Heart left ventricle (tissue), 16 donors: ENCODE results near the gene DSCAM. TPM values are rescaled to one million over a fixed set of nuclear protein-coding genes. Genes with fewer than 3 reads are reported as not detected.

Source experiments
- ATAC-seq, 4 donors: fragments of 200-7000 bp; cut with Tn5 transposase; one replicate each; pipeline ENCODE4 v1.9.1; 2020 to 2022; ENCODE audit warnings: moderate library complexity in 4 of 4, mild to moderate bottlenecking in 3 of 4, moderate number of reproducible peaks in 1 of 4
- DNase-seq, 5 donors: peaks; one replicate each; pipeline ENCODE4 v3.0.0-alpha.2; 2020
- H3K27ac ChIP-seq, 12 donors: fragments of 200-600 bp; sonication (generic) in 4 of 12; one replicate each; pipeline versions ENCODE4 v1.5.0 to v1.8.0; 2016 to 2022; ENCODE audit warnings: mild to moderate bottlenecking in 2 of 12
- H3K27me3 ChIP-seq, 9 donors: fragments of 200-600 bp; sonication (generic) in 2 of 9; one replicate each; pipeline versions ENCODE4 v1.5.1 to v1.8.0; 2016 to 2022; ENCODE audit warnings: mild to moderate bottlenecking in 3 of 9
- H3K36me3 ChIP-seq, 9 donors: fragments of 200-600 bp; sonication (generic) in 2 of 9; one replicate each; pipeline versions ENCODE4 v1.5.0 to v1.8.0; 2018 to 2022; ENCODE audit warnings: mild to moderate bottlenecking in 2 of 9
- H3K4me1 ChIP-seq, 12 donors: fragments of 200-600 bp; sonication (generic) in 4 of 12; one replicate each; pipeline versions ENCODE4 v1.5.0 to v1.8.0; 2016 to 2022; ENCODE audit warnings: mild to moderate bottlenecking in 3 of 12
- H3K4me3 ChIP-seq, 12 donors: fragments of 200-600 bp; sonication (generic) in 4 of 12; one replicate each; pipeline versions ENCODE4 v1.5.0 to v1.8.0; 2017 to 2022; ENCODE audit warnings: mild to moderate bottlenecking in 9 of 12, moderate library complexity in 4 of 12
- H3K9me3 ChIP-seq, 12 donors: fragments of 200-600 bp; sonication (generic) in 4 of 12; one replicate each; pipeline versions ENCODE4 v1.5.0 to v1.8.0; 2016 to 2022; ENCODE audit warnings: mild to moderate bottlenecking in 1 of 12
- CTCF ChIP-seq, 12 donors: fragments of 200-600 bp; sonication (generic) in 4 of 12; IDR thresholded peaks; one replicate each; pipeline versions ENCODE4 v1.5.0 to v1.8.0; 2018 to 2022; ENCODE audit warnings: antibody characterized with exemption in 12 of 12, mild to moderate bottlenecking in 5 of 12
- POLR2A ChIP-seq, 2 donors: fragments of 450-650 bp; IDR thresholded peaks; one replicate each; pipeline ENCODE4 v1.6.1; 2017; ENCODE audit warnings: antibody characterized with exemption in 2 of 2, mild to moderate bottlenecking in 2 of 2, moderate library complexity in 2 of 2
- WGBS, 4 donors: extraction: QIAGEN DNeasy Blood & Tissue Kit in 2 of 4; methylation state at CpG; one replicate each; pipeline versions ENCODE4 v1.1.5 to v1.1.7; 2013 to 2018; 5-methylcytosine and 5-hydroxymethylcytosine counted together
- intact Hi-C, 10 donors: fragments of 100-400 bp; cut with DNase I; formaldehyde crosslinking; loops; one replicate each; pipeline versions ENCODE4 v1.11.1 to v1.14.2; 2022
- polyA plus RNA-seq, 2 donors: library from polyadenylated mRNA; stranded (reverse); fragments of 200-250 nt; gene quantifications; one replicate each; pipeline ENCODE4 v1.2.3, GENCODE V29; 2013
- total RNA-seq, 9 donors: library from RNA; depleted of rRNA in 2 of 9; stranded (reverse); fragments of >200 nt in 2 of 9; fragmentation: NEBNext Ultra II Directional in 3 of 9; extraction: Animal tissue kit (Norgen Biotek cat#: 25700) in 3 of 9; gene quantifications; one replicate each; pipeline versions ENCODE4 v1.1.0 to v1.2.4, GENCODE V29; 2016 to 2023
- donor health status: ischemic (EF 13 %, LVEDD 7.1; RV severe dilation, severe dysfunction).
- donor health status: healthy with polysubstance abuse.
- donor health status: DM: no; HTN: yes; CAD: no.
- donor health status: DM: no; HTN: no; CAD: no.
- donor health status: ischemic (EF 25% LVEDD 6.9; RV normal size, moderate dysfunction).
- donor health status: ischemic (EF 25% LVEDD 5.7; RV mildly dilated, moderate dysfunction).
- donor health status: healthy.
- donor health status: DM: yes; HTN: yes; CAD: no.
- donor health status: ischemic (EF 35%, LVEDD 5.7; RV mildly dilated, moderate dysfunction).
- donor health status: nonischemic (EF 11% LVEDD 7.7; RV severe dilation, severe dysfunction).
- donor health status: DM: yes; HTN: yes; CAD: no.
- donor health status: PGD.
- donor health status: ischemic (EF 29% LVEDD 5.4; RV normal size, mild dysfunction).
- donor health status: nonischemic (EF 23%, LVEDD 6.1; RV moderate dilation, normal function).

Gene DSCAM
- total and polyA plus RNA-seq, 11 donors, result 0.03 TPM; not detected in 10

- Histone ChIP-seq H3K4me3 (no peak overlapping the region), H3K27me3 (peaks cover 0 to 6% (median 0%) of the 10 kb centered on the region in 9 donors), H3K36me3 (no peaks in the 10 kb centered on the region), H3K27ac (no peak overlapping the region), H3K9me3 (no peaks in the 10 kb centered on the region), H3K4me1 (no peaks in the 10 kb centered on the region)
- no peak for TF ChIP-seq POLR2A (IDR thresholded peaks at IDR 0.05)
- TF ChIP-seq CTCF (IDR thresholded peaks at IDR 0.05), result no peak
- 78 to 87% (median 84%) methylated on average over 3 of the region's 3 CpGs for WGBS, 4 donors
- DNase-seq, result no peak
- no peak for ATAC-seq
- intact Hi-C loops, result no loop called here
Observed at GRCh38 chr21:40751221-40751620, 95.7 kb downstream of the DSCAM start.

- WGBS, 4 donors, result 68 to 80% (median 75%) methylated on average over 3 of the region's 3 CpGs
- no peak for ATAC-seq
- intact Hi-C loops, result no loop called here
Observed at GRCh38 chr21:40736145-40736544, 110.8 kb downstream of the DSCAM start.

GRCh38 chr21:40733024-40733397 is 113.9 kb downstream of the DSCAM start:
- intact Hi-C loops, result no loop called here
- ATAC-seq (no peak), DNase-seq (no peak)
- no peaks in the 10 kb centered on the region for H3K27me3 ChIP-seq
- H3K36me3 ChIP-seq, result no peaks in the 10 kb centered on the region
- WGBS, 4 donors, result 79 to 89% (median 84%) methylated on average over 3 of the region's 3 CpGs
- no peaks in the 10 kb centered on the region for H3K9me3 ChIP-seq
- no peaks in the 10 kb centered on the region for H3K4me1 ChIP-seq
- H3K4me3 ChIP-seq, result no peak overlapping the region
- no peak overlapping the region for H3K27ac ChIP-seq
- no peak for TF ChIP-seq CTCF (IDR thresholded peaks at IDR 0.05)
- TF ChIP-seq POLR2A (IDR thresholded peaks at IDR 0.05), result no peak

More at GRCh38 chr21:40736145-40736544, 110.8 kb downstream of the DSCAM start:
- Histone ChIP-seq H3K4me1 (no peaks in the 10 kb centered on the region), H3K9me3 (no peaks in the 10 kb centered on the region), H3K27me3 (peaks cover 0 to 8% (median 0%) of the 10 kb centered on the region in 9 donors), H3K4me3 (no peak overlapping the region), H3K36me3 (no peaks in the 10 kb centered on the region), H3K27ac (no peak overlapping the region)
- DNase-seq, result no peak
- TF ChIP-seq CTCF (IDR thresholded peaks at IDR 0.05) (no peak), POLR2A (IDR thresholded peaks at IDR 0.05) (no peak)

- H3K9me3 ChIP-seq, result no peaks in the 10 kb centered on the region
- whole genome bisulfite sequencing, 4 donors, result 52 to 62% (median 58%) methylated on average over 4 of the region's 4 CpGs
- intact Hi-C loops, result no loop called here
- H3K27ac ChIP-seq, result no peak overlapping the region
- DNase-seq, result no peak
- H3K27me3 ChIP-seq, result no peaks in the 10 kb centered on the region
- ATAC-seq, result no peak
- no peaks in the 10 kb centered on the region for H3K4me1 ChIP-seq
- H3K36me3 ChIP-seq, result no peaks in the 10 kb centered on the region
- H3K4me3 ChIP-seq, result no peak overlapping the region
- TF ChIP-seq CTCF (IDR thresholded peaks at IDR 0.05), result no peak
- no peak for TF ChIP-seq POLR2A (IDR thresholded peaks at IDR 0.05)
Observed at GRCh38 chr21:40732253-40733023, 114.5 kb downstream of the DSCAM start.
